ENCODE data around the gene TMEM109.
"Not testable (repeated sequence)": the region's sequence is repeated elsewhere in the genome, so short reads cannot be mapped to it uniquely, and the experiment has no call there.

The TMEM109 gene

GRCh38 chr11:60906132-60906972 is 7.6 kb upstream of the TMEM109 start, which contains the start of gene PRPF19:
Gene PRPF19 (minus strand): TSS chr11:60906585. CDS start chr11:60906382, 203 bp downstream.
- TF ChIP-seq, protein P1, sequence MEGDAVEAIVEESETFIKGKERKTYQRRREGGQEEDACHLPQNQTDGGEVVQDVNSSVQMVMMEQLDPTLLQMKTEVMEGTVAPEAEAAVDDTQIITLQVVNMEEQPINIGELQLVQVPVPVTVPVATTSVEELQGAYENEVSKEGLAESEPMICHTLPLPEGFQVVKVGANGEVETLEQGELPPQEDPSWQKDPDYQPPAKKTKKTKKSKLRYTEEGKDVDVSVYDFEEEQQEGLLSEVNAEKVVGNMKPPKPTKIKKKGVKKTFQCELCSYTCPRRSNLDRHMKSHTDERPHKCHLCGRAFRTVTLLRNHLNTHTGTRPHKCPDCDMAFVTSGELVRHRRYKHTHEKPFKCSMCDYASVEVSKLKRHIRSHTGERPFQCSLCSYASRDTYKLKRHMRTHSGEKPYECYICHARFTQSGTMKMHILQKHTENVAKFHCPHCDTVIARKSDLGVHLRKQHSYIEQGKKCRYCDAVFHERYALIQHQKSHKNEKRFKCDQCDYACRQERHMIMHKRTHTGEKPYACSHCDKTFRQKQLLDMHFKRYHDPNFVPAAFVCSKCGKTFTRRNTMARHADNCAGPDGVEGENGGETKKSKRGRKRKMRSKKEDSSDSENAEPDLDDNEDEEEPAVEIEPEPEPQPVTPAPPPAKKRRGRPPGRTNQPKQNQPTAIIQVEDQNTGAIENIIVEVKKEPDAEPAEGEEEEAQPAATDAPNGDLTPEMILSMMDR (IDR thresholded peaks at IDR 0.05; ENCODE audit: extremely low read depth, missing control alignments): no peak
- DNase-seq (ENCODE audit: low spot score): peak; percentile 99

DNA sequence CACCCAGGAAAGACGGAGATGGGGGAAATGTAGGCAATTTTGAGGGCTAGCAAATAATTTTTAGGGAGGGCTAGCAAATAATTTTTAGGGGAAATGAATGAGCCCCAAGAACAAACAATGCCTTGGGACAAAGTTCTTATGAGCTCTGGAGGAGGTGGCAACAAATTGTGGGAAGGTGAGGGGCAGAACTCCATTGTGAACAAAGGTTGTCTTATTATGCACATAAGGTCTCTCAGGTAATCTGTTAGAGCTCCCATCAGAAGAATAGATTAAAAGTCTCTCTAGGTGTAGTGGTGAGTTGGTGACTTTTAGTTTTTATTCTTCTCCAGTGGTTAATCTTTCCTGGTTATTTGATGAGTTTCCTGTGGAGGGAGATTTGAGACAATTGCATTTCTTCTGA is 5.2 kb upstream of the TMEM109 start:
- TF ChIP-seq, protein P1 (IDR thresholded peaks at IDR 0.05; ENCODE audit: extremely low read depth, missing control alignments): no peak
- no peak for DNase-seq (ENCODE audit: low spot score)

GRCh38 chr11:60909680-60910280 is 4.2 kb upstream of the TMEM109 start:
- DNase-seq (ENCODE audit: low spot score): not testable (repeated sequence)

GRCh38 chr11:60910281-60910687 is 3.7 kb upstream of the TMEM109 start:
- DNase-seq (ENCODE audit: low spot score): peak; percentile 82
- TF ChIP-seq, protein P1 (IDR thresholded peaks at IDR 0.05; ENCODE audit: extremely low read depth, missing control alignments): no peak

DNA sequence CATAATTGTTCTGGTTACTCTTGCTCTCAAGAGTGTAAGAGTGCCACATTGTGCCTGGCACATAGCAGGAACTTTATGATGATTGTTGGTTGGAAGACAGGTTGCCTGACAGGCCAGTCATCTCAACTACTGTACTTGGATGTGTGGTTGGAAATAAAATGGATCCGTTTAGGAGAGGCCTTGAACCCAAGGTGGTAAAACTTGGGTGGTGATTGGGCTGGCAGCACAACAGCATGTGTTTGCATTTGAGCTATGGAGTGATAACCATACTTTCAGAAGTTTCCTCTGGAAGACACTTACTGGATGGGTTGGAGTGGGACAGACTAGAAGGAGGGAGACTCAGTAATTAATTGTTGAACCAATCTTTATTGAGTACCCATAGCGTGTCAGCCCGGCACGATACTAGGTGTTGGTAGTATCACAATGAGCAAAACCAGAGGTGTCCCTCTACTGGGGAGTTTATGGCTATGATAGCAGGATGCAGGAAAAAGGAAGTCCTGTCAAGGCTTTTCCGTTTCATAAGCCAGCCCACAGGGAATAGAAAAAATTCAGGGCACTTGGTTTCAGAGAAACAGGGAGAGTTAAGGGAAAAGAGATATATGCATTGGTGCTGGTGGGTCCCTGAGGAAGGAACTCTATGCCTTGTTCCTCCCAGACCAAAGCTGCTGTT is 3.1 kb upstream of the TMEM109 start:
- TF ChIP-seq, protein P1 (IDR thresholded peaks at IDR 0.05; ENCODE audit: extremely low read depth, missing control alignments): no peak
- DNase-seq (ENCODE audit: low spot score): no peak

DNA sequence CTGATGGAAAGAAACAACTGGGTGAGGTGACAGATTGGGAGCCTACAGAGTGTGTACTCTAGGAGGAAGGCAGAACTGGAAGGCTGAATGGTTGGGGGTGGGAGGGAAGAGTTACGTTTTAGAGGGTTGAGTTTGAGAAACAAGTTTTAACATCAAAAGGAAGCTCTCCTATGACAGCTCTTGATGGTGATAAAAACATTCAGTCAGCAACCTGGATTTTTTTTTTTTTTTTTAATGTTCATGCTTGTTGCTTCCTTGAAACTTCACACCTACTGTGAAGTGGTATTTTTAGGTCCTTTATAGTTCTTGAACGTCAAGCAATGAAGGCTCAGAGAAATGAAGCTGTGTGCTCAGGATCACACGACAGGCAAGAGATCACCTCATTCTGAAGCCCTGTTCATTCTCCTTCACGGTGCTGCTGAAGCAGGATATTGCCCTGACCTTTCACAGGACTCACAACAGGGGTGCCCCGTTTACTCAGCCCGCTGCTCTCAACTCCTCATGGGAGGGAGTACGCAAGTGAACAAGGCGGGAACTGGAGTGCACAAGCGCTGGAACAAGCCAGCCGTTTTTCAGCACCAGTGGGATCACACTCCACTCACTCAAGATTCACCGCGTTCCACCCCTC is 1.6 kb upstream of the TMEM109 start:
- DNase-seq (ENCODE audit: low spot score): no peak
- TF ChIP-seq, protein P1 (IDR thresholded peaks at IDR 0.05; ENCODE audit: extremely low read depth, missing control alignments): no peak

- TF ChIP-seq, protein P1 (IDR thresholded peaks at IDR 0.05; ENCODE audit: extremely low read depth, missing control alignments): no peak
- no peak for DNase-seq (ENCODE audit: low spot score)
Measured at GRCh38 chr11:60912851-60913528, 968 bp upstream of the TMEM109 start.
